Measurements from ENCODE around the gene KHK.

Gene KHK

GRCh38 chr2:27076323-27076722 lies 10.2 kb upstream of the KHK start:
- no peak for TF ChIP-seq EZH2phosphoT487 (IDR thresholded peaks at IDR 0.05; ENCODE audit: low read depth)
- no peak for TF ChIP-seq CTCF (IDR thresholded peaks at IDR 0.05; ENCODE audit: low read depth, low read length)
- H3K9ac ChIP-seq (ENCODE audit: low read length), result no peak overlapping the region
- H4K20me1 ChIP-seq (ENCODE audit: insufficient read depth, low read length), result no peaks in the 10 kb centered on the region
- H3K79me2 ChIP-seq (ENCODE audit: low read length), result peaks cover 2% of the 10 kb centered on the region
- H3K4me3 ChIP-seq (ENCODE audit: low read length), result no peak overlapping the region
- peaks cover 15% of the 10 kb centered on the region for H3K4me1 ChIP-seq (ENCODE audit: low read length)
- H3K27ac ChIP-seq (ENCODE audit: low read length), result no peak overlapping the region
- peaks cover 10% of the 10 kb centered on the region for H3K27me3 ChIP-seq (ENCODE audit: low read depth, low read length)
- no peak overlapping the region for H3K4me2 ChIP-seq (ENCODE audit: low read length)
- H3K36me3 ChIP-seq (replicated peaks; ENCODE audit: low read depth, low read length), result no peaks in the 10 kb centered on the region
- no peak overlapping the region for H2AFZ ChIP-seq (ENCODE audit: low read depth, low read length)
- no peaks in the 10 kb centered on the region for H3K9me3 ChIP-seq (ENCODE audit: insufficient read depth, low read length)

- Histone ChIP-seq H3K36me3 (replicated peaks; ENCODE audit: low read depth, low read length) (no peaks in the 10 kb centered on the region), H3K27ac (ENCODE audit: low read length) (no peak overlapping the region), H3K4me3 (ENCODE audit: low read length) (no peak overlapping the region), H3K4me2 (ENCODE audit: low read length) (no peak overlapping the region), H3K27me3 (ENCODE audit: low read depth, low read length) (peaks cover 10% of the 10 kb centered on the region), H3K9ac (ENCODE audit: low read length) (no peak overlapping the region), H3K9me3 (ENCODE audit: insufficient read depth, low read length) (no peaks in the 10 kb centered on the region), H4K20me1 (ENCODE audit: insufficient read depth, low read length) (no peaks in the 10 kb centered on the region), H2AFZ (ENCODE audit: low read depth, low read length) (no peak overlapping the region), H3K4me1 (ENCODE audit: low read length) (peaks cover 19% of the 10 kb centered on the region), H3K79me2 (ENCODE audit: low read length) (no peaks in the 10 kb centered on the region)
- TF ChIP-seq CTCF (IDR thresholded peaks at IDR 0.05; ENCODE audit: low read depth, low read length) (no peak), EZH2phosphoT487 (IDR thresholded peaks at IDR 0.05; ENCODE audit: low read depth) (no peak)
Measured at GRCh38 chr2:27077231-27077630, 9.3 kb upstream of the KHK start.

GRCh38 chr2:27078267-27079194 lies 8.0 kb upstream of the KHK start, which contains the start of gene EMILIN1:
EMILIN1 (plus strand) TSS chr2:27078615; CDS start chr2:27079066, 451 bp downstream.
- Histone ChIP-seq H3K27me3 (ENCODE audit: low read depth, low read length) (peaks cover 10% of the 10 kb centered on the region), H3K4me2 (ENCODE audit: low read length) (no peak within 1 kb of the TSS), H3K4me3 (ENCODE audit: low read length) (no peak within 1 kb of the TSS), H3K36me3 (replicated peaks; ENCODE audit: low read depth, low read length) (no peaks in the 10 kb centered on the region), H3K9ac (ENCODE audit: low read length) (no peak within 1 kb of the TSS), H3K79me2 (ENCODE audit: low read length) (no peaks in the 10 kb centered on the region), H3K4me1 (ENCODE audit: low read length) (peaks cover 13% of the 10 kb centered on the region), H3K27ac (ENCODE audit: low read length) (no peak within 1 kb of the TSS), H3K9me3 (ENCODE audit: insufficient read depth, low read length) (no peaks in the 10 kb centered on the region), H4K20me1 (ENCODE audit: insufficient read depth, low read length) (no peaks in the 10 kb centered on the region), H2AFZ (ENCODE audit: low read depth, low read length) (no peak within 1 kb of the TSS)
- TF ChIP-seq CTCF (IDR thresholded peaks at IDR 0.05; ENCODE audit: low read depth, low read length) (no peak), EZH2phosphoT487 (IDR thresholded peaks at IDR 0.05; ENCODE audit: low read depth) (no peak)

GRCh38 chr2:27079233-27080139 lies 7.1 kb upstream of the KHK start:
- Histone ChIP-seq H3K9me3 (ENCODE audit: insufficient read depth, low read length) (no peaks in the 10 kb centered on the region), H4K20me1 (ENCODE audit: insufficient read depth, low read length) (no peaks in the 10 kb centered on the region), H3K27ac (ENCODE audit: low read length) (no peak overlapping the region), H3K27me3 (ENCODE audit: low read depth, low read length) (peaks cover 10% of the 10 kb centered on the region), H3K4me2 (ENCODE audit: low read length) (no peak overlapping the region), H3K9ac (ENCODE audit: low read length) (no peak overlapping the region), H3K4me1 (ENCODE audit: low read length) (peaks cover 13% of the 10 kb centered on the region), H3K4me3 (ENCODE audit: low read length) (no peak overlapping the region), H3K36me3 (replicated peaks; ENCODE audit: low read depth, low read length) (no peaks in the 10 kb centered on the region), H2AFZ (ENCODE audit: low read depth, low read length) (no peak overlapping the region), H3K79me2 (ENCODE audit: low read length) (no peaks in the 10 kb centered on the region)
- TF ChIP-seq EZH2phosphoT487 (IDR thresholded peaks at IDR 0.05; ENCODE audit: low read depth) (no peak), CTCF (IDR thresholded peaks at IDR 0.05; ENCODE audit: low read depth, low read length) (no peak)
